ENCODE measurements around the gene DERL2.

- TF ChIP-seq CTCF (IDR thresholded peaks at IDR 0.05) (no peak), POLR2A (IDR thresholded peaks at IDR 0.05) (no peak)
These were observed 13.7 kb upstream of the DERL2 start for GRCh38 chr17:5499476-5500231.
